GM19193 (cell line): Measurements from ENCODE around the gene SCNN1A.

ENCODE experiments used
- POLR2A ChIP-seq: IDR thresholded peaks from 4 replicates; pipeline ENCODE4 v1.6.1; 2011; ENCODE audit not compliant: insufficient read depth, insufficient read length; ENCODE audit errors: extremely low read depth

SCNN1A gene

GRCh38 chr12:6316921-6317692 is 58.3 kb downstream of the SCNN1A start:
- no peak for TF ChIP-seq POLR2A

GRCh38 chr12:6315704-6316597 is 59.4 kb downstream of the SCNN1A start:
- no peak for TF ChIP-seq POLR2A

- TF ChIP-seq POLR2A, result no peak
Measured at GRCh38 chr12:6315184-6315583, 60.2 kb downstream of the SCNN1A start.

GRCh38 chr12:6314776-6315175 is 60.6 kb downstream of the SCNN1A start:
- no peak for TF ChIP-seq POLR2A

- TF ChIP-seq POLR2A, result no peak
Measured at GRCh38 chr12:6313326-6313940, 61.9 kb downstream of the SCNN1A start.

- TF ChIP-seq POLR2A, result peak; percentile 31
Measured at GRCh38 chr12:6312529-6313325, 62.6 kb downstream of the SCNN1A start.

GRCh38 chr12:6311822-6312528 is 63.4 kb downstream of the SCNN1A start:
- no peak for TF ChIP-seq POLR2A

GRCh38 chr12:6310771-6311610 is 64.4 kb downstream of the SCNN1A start:
- no peak for TF ChIP-seq POLR2A

GRCh38 chr12:6307529-6307928 is 67.8 kb downstream of the SCNN1A start:
- no peak for TF ChIP-seq POLR2A

GRCh38 chr12:6306599-6307220 is 68.7 kb downstream of the SCNN1A start:
- no peak for TF ChIP-seq POLR2A

GRCh38 chr12:6306151-6306550 is 69.2 kb downstream of the SCNN1A start:
- no peak for TF ChIP-seq POLR2A

- no peak for TF ChIP-seq POLR2A
Measured at GRCh38 chr12:6303071-6303470, 72.3 kb downstream of the SCNN1A start.

- TF ChIP-seq POLR2A, result no peak
Measured at GRCh38 chr12:6302621-6303020, 72.7 kb downstream of the SCNN1A start.
